ENCODE measurements around the gene GAS2L1.

GAS2L1 gene

DNA sequence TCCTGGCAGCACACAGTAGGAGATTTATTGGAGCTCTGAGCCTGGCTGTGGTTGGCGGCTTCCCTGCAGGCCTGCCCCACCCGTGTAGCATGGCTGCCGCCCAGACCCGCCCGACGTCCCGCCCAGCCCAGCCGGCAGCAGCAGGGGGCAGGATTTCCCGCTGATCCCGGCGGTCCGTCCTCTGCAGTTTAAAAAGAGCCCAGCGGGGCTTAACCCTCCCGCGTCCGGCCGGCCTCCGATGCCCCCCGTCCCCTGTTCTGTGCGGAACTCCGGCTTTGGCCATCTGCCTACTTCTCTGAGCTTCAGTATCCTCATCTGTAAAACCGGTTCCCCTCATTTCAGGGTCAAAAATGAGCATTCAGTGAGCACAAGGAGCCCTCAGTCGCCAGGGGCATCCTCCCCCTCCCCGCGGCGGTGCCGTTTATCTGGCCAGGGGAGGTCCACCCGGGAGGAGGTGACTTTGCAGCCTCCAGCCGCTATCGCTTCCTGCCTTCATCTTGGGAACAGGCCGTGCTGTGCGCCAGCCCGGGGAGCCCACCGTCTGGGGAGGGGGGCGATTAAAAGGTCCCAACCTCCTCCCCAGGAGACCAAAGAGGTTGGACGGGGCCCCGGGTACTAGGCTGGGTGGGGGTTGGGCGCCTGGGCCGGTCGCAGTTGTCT lies at the start of gene GAS2L1:
Gene GAS2L1 (plus strand): TSS at position 476 of the 660 bp plus-strand sequence. CDS start 1,456 bp downstream, outside the sequence.
- DNase-seq (ENCODE audit: low read depth in 3 of 3) = no peak

DNA sequence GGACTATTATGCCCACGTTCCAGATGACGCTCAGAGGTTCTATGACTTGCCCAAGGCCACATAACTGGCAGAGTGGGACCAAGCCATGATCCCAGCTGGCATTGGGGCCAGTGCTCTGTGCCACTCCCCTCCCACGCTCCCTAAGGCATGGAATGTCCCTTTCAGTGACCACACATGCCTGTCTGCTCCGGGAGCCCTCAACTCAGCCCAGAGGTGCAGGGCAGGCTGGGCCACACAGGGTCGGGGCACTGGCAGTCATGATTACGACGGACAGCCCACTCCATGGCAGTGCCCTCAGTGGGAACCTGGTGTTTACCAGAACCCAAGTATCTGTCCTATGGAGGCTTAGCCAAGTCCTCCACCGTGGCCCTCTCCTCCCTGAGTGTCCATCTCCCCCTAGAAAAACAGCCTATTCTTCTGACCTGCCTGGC lies 48.7 kb upstream of the GAS2L1 start:
- no peak for DNase-seq (ENCODE audit: low read depth in 3 of 3)

DNA sequence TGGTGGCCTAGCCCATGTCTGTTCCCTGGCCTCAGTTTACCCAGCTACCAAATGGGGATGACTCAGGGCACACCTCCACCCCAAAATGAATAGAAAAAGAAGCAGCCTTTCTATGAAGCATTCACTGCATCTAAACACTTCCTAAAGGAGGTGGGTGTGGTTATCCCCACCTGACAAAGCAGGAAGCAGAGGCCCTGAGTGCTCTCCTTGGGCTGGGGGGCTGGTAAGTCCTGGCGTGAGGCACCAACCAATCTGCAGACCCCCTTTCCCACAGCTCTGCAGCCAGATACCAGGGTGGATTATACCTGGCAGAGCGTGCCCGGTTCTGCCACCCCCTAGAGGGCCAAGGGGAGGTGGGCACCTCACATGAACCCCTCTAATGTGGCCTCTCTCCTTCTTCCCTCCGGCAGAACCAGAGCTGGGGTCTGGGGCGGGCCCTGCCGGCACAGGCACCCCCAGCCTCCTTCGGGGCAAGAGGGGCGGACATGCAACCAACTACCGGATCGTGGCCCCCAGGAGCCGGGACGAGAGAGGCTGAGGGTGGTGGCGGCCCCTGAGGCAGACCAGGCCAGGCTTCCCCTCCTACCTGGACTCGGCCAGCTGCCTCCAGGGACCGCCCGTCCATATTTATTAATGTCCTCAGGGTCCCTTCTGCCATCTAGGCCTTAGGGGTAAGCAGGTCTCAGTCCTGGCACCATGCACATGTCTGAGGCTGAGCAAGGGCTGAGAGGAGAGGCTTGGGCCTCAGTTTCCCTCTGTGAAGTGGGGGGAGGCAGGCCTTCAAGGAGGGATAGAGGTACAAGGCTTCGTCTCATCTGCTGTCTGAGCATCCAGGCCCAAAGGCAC lies 47.8 kb upstream of the GAS2L1 start:
- DNase-seq (ENCODE audit: low read depth in 3 of 3) = no peak

DNA sequence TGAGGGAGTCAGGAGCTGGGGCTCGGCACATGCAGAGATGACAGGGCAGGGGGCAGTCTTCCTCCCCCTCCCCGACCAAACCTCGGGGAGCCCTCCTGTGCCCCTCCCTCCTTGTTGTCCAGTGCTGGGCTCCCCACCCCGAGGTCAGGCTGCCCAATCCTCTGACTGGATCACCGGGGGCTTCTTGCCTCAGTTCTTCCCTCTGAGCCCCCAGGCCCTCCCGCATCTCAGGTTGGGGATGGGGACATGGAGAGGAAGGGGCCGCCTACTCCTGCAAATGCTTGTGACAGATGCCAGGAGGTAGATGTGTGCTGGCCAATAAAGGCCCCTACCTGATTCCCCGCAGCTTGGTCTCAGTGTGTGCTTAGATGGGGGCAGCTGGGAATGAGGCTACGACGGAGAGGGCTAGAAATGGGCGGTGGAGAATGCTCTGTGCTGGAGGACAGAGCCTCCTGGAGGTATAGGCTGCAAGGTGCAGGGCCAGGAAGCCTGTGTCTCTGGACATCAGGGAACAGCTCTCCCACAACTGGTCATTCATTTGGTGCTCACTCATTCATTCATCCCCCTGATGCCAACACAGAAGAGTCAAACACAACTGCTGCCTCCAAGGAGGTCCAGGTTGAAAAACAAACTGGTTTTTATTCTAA lies 47.1 kb upstream of the GAS2L1 start:
- DNase-seq (ENCODE audit: low read depth in 3 of 3) = no peak

DNA sequence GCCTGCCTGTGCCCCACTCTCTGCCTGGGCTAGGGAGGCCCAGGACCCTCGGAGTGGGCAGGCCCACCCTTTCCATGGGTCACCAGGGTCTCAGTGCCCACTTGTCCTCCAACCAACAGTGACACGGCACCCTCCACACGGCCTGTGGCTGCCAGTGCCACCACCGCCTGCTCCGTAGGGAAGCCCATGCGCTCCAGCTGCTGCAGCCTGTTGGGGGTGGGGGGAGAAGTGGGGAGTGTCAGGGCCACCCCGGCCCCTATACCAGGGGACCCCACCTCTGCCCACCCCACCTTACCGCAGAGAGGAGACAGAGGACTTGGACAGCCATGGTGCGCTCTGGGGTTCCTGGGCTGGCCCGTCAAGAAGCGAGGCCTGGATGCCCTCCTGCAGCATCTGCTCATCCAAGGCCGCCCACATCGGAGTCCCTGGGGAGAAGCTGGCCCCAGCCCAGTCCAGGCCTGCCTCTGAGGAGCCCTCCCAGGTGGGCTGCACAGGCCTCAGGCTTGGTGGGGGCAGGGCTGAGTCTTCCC lies 46.4 kb upstream of the GAS2L1 start:
- no peak for DNase-seq (ENCODE audit: low read depth in 3 of 3)

DNA sequence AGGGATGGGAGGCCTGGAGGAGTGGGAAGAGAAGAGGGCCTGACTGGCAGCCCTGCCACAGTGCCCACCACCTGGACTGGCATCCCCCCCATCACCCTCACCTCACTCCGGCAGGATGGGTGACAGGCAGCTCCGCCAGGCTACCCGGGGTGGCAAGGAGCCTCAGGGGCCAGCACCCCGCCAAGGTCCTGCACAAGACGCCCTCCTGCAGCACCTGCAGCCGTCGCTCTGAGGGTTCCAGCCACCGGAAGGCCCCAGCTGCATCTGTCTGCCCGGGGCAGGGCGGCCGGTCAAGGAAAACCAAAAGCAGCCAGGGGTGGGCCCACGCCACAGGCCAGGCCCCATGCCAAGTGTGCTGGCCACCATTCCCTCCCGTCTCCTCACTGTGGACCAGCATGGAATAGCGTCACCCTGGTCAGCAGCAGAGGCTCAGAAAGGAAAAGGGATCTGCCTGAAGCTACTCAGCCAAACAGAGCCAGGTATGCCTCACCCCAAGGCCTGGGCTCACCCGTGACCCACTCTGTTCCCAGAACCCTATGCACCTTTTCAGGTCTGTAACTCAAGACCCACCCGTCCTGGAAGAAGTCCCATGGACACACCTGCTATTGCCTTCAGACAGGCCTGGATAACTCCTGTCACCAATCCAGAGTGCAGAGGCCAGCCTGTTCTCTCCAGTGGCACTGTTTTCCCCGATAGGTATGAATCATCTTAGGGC lies 45.7 kb upstream of the GAS2L1 start:
- no peak for DNase-seq (ENCODE audit: low read depth in 3 of 3)

DNA sequence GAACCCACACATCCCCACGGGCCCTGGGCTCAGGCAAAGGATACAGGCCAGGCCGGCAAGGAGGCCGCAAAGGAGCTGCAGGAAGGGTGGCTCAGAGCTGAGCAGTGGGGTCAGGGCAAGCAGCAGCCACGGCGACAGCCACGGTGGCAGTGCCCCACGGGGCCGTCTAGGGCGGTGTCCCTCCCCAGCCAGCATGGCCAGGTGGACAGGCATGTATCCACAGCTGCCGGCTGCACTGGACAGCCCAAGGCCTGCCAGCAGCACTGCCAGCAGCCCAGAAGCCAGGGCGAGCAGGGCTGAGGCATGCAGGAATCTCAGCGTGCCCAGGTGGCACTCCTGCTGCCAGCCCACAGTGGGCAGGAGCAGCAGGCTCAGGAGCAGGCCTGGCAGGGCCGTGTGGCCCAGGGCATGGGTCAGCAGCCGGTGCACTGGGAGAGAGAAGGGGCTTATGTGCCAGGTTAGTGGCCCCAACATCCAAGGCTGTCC lies 42.6 kb upstream of the GAS2L1 start:
- DNase-seq (ENCODE audit: low read depth in 3 of 3) = no peak

DNA sequence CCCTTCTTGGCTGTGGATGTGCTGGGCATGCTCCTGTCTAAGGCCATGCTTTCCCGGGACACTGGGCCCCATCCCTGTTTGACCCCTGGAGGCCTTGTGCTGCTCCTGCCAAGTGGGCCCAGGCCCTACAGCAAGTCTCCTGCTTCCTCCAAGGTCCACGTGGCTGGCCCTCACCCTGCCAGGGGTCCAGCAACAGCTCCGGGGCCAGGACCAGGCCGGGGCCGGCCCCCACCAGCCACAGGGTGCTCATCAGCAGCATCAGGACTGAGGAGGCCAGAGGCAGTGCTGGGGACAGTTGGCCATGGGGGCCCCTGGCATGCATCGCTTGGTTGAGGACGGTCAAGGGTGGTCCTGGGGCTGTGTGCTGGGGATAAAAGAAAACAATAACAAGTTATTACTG lies 41.1 kb upstream of the GAS2L1 start:
- DNase-seq (ENCODE audit: low read depth in 3 of 3) = no peak

DNA sequence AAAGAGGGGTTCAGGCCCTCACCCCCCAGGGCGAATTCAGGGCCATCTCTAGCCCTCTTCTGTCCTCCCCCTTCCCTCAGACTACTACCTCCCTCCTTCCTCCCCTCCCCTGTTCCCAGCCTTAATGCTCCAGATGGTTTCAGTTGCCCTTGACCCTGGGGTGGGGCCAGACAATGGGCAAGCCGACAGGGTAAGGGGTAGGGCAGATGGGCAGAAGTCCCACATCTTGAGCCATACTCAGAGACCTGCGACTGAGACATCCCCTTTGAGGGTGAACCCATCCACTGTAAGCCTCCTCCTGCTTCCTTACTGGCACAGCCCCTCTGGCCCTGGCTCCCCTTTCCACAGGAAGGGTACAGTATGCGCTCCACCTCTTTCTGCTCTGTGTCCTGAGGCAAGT lies 40.5 kb upstream of the GAS2L1 start:
- no peak for DNase-seq (ENCODE audit: low read depth in 3 of 3)

DNA sequence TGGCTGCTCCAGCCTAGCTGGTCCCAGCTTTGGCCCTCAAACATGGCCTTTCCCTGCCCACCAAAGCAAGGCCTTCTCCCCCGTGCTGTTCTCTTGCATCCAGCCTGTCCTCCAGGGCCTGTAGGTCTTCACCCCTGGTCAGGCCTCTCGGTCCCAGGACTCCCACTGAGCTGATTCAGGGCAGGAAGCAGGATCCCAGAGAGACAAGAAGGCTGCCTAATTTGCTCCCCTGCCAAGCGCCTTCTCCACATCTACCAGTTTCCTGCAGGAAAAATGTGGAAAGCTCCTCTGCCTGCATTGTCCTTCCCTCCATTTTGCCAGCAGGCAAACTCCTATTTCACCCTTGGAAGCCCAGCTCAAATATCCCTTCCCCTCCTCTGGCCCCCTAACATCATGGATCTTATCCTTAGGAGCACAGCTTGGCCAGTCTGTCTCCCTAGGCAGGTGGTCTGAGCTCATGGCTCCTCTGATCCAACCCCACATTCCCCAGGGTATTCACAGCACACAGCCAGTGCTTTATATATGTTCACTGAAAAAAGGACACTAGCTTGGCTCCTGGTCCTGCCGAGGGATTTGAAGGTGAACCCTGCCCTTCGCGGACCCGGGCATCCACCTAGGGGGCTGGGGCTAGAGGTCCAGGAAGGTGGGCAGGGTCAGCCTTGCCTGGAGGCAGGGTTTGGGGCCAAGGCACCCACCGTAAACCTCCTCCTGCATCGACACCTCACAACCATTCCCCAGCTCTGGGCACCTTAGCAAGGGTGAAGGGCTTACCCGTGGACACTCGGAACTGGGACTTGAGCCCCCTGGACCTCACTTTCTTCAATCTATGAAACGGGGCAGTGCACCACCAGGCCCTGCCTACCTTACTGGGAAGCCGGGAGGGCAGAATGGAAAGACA lies 39.6 kb upstream of the GAS2L1 start:
- no peak for DNase-seq (ENCODE audit: low read depth in 3 of 3)

DNA sequence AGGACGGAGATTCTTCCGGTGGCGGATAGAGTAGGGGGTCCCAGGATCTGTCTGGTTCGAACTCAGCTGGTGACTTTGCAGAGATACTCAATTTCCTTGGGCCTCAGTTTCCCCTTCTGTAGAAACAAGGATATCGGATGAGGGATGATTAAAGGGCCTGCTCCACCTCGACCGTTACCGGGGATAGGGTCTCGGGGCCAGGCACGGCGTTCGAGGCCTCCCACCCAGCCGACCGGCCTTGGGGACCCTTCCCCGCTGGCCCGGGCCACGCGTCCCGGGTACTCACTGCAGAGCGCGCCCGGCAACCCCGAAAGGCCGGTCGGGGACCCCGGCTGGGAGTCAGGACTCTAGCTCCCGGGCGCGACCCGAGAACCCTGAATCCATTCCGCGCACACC lies 39.0 kb upstream of the GAS2L1 start:
- no peak for DNase-seq (ENCODE audit: low read depth in 3 of 3)

DNA sequence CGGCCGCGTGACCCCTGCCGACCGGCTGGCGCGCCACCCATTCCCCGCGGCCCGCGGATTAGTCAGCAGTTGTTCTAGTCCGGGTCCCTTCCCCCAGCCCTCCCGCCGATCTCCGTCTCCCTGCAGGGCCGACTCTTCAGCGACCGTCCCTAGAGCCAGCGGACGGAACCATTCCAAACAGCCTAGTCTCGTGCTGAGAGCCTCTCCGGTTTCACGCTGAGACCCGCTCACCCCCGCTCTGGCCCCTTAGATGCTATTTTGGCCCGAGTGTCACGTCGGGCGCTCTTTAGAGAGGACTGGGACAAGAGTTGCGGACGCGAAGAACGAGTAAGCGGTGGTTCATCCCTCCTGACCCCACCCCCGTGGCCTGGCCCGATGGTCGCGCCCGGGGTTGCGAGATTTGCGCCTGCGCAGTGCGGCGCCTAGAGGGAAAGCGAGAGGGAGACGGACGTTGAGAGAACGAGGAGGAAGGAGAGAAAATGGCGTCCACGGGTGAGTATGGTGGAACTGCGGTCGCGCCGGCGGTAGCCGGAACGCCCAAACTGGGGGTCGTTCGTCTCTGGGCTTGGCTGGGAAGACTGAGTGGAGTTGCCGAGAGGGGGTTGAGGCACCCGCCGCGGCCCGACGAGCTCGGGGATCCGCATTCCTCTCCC lies 38.5 kb upstream of the GAS2L1 start, which contains the start of the genes EWSR1 and RHBDD3:
Gene EWSR1 (plus strand): TSS at position 411 of the 653 bp plus-strand sequence. CDS start 69 bp downstream, at position 480.
Gene RHBDD3 (minus strand): TSS at position 124 of the 653 bp plus-strand sequence. CDS start 2,355 bp downstream, outside the sequence.
- DNase-seq (ENCODE audit: low read depth in 3 of 3) = peak; percentile 91 to 97 (median 95)

DNA sequence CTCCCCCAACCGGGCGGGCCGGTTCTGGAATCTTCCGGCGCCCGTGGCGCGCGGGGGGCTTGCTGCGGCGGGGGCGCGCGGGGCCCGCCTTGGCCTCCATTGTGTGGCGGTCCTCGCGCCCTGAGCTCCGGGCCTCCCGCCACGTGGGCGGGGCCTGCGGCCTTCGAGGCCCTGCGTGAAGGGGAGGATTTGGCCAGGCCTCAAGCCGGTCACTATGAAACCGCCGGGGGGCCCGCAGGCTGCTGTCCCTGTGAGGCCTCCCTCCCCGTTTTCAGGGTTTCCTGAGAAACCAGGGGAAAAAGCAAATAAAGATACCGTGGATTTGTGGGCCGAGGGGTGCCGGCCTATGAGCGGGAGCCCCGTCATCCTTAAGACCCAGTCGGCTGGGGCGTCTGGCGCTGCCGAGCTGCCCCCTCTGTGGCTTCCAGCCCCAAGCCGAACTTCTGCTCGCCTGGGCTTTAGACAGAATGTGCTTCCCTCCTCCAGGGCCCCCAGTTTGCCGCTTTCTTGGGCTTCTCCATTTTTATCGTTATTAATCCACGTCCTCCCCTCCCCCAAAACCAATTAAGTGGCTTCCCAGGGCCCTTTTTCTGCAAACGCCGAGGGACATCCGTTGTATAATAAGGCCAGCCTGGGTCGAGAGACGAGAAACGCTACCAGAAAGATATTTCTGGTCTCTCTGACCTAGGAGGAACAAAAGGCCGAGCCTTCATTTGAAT lies 37.8 kb upstream of the GAS2L1 start:
- no peak for DNase-seq (ENCODE audit: low read depth in 3 of 3)

DNA sequence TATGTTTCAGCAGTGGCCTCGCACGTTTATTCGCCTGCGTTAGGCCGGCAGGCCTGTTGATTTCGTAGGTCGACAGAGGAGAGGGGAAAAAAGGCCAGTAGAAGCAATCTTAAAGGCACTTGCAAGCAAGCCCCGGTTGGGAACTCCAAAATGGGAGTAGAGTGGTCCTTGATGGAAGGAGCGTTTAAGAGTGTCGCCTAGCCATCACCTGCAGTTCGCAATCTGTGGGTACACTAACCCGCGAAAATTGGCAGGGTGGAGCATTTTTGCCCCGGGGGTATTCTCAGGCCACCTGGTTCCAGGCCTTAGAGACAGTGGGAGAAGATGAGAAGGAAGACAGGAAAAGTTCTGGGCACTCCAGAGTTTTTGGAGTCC lies 37.2 kb upstream of the GAS2L1 start:
- DNase-seq (ENCODE audit: low read depth in 3 of 3) = no peak

DNA sequence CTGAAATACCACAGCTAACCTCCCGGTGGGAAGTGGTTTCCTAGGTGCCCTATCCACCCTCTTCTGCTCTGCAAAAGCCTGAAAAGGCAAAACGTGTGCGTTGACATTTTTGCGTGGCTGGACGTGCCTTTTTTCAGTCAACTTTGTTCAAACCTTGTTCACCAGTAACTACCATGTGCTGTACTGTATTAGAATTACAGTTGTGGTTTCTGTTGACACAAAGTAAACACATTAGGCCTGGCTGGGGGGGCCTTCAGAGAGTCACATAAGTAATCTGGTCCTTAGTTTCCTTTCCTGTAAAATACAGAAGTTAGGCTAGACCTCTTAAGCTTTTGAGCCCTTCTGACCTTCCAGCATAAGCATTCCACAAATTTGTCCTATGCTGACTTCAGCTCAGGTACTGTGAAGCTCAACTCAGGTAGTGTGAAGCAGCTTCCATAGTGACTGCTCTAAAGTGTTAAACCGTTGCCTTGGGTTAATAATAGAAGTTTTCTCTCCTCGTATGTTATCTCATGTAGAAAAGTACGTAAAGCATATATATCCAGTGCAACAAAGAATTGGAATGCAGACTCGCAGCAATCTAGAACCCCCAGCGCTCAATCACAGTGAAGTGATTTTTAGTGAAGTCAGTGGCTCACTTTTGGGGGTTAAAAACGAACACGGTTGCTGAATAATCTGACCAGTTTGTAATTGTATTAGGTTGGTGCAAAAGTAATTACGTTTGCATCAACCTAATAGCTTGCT lies 36.5 kb upstream of the GAS2L1 start:
- no peak for DNase-seq (ENCODE audit: low read depth in 3 of 3)

DNA sequence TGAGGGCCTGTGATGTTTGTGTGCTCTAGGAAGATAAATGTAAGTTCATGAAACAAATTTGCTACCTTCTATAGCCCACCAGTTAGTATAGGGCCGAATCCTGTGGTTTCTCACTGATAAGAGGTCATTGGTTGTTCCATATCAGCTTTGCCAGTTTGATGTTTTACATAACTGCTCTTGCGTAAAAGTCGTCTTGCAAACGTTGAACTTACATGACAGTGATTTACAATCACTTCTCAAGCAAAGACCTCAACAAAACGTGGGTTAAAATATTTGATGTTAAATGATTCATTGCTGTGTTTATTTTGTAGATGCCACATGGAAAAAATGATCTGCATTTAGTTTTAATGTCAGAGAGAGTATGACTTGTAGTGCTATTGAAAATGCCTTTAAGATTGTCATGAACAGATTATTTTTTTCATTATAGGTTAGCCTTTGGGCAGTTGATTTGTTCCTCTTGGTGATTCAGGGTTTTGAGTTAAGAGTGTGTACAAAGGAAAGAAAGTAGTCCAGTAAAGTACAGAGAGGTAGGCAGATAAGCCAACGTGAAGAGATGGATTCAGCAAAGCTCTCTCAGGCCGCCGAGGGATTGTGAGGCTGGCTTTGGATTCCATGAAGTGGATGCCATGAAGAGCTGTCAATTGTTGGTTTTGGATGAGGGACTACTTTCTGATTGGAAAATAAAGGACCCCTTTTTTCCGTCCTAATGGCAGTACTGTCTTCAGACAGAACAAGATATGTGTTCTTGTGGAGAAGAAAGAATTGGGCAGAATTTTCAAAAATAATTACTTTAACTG lies 35.8 kb upstream of the GAS2L1 start:
- DNase-seq (ENCODE audit: low read depth in 3 of 3) = no peak

DNA sequence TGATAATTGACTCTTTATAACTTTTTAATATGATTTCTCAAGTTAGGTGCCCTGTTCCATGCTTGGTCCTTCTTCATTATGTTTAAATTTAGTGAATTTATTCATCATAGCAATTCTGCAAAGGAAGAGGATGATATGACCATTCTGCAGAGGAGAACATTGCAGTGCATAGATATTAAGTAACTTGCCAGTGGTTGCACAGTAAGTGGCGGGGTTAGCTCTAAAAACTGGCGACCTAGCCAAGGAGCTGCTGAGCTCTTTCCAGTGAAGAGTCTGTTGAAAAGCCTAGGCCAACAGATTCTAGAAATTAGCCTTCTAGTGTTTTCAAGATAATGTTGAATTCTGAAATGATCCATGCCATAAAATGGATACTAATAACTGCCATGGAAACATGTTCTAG lies 33.8 kb upstream of the GAS2L1 start:
- DNase-seq (ENCODE audit: low read depth in 3 of 3) = no peak

DNA sequence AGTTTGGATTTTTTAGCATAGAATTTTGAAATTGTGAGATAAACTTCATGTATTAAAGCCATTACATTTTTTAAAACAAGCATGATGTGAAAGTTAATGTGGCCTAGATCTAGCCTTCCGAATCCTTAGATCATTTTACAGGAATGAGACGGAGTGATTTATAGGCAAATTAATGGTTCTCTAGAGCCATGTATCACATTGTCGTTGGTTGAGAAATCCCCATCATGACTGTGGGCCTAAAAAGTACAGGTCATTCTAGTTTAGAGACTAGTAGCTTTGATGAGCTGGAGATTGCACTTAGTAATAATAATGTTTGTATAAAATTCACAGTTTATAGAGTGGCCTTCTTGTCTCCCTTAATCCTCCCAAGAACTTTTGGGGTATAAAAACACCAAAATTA lies 31.3 kb upstream of the GAS2L1 start:
- DNase-seq (ENCODE audit: low read depth in 3 of 3) = no peak

Measured in stimulated activated CD4-positive, alpha-beta T cell treated with anti-CD3 and anti-CD28 coated beads, TNF-alpha, amount 100 ng/mL, for 4 hours (primary cell).